AG09309 (cell line): ENCODE results near the gene WDR70.
"Not testable (repeated sequence)": the region's sequence is repeated elsewhere in the genome, so short reads cannot be mapped to it uniquely, and the experiment has no call there.

Experiments
- DNase-seq: peaks from one replicate; pipeline ENCODE4 v3.0.0-alpha.2; 2010; ENCODE audit warnings: low read depth
- H3K4me3 ChIP-seq: 2 replicates; pipeline ENCODE4 v1.5.1; 2011; ENCODE audit warnings: mild to moderate bottlenecking, low read depth, low read length, moderate library complexity; ENCODE audit not compliant: control insufficient read depth
- TF ChIP-seq, protein P1 (sequence below): IDR thresholded peaks from 2 replicates; pipeline ENCODE4 v1.5.1; 2011; ENCODE audit warnings: mild to moderate bottlenecking, low read depth, low read length, inconsistent platforms; ENCODE audit not compliant: insufficient read depth, control insufficient read depth; ENCODE audit errors: missing control alignments

WDR70 gene

DNA sequence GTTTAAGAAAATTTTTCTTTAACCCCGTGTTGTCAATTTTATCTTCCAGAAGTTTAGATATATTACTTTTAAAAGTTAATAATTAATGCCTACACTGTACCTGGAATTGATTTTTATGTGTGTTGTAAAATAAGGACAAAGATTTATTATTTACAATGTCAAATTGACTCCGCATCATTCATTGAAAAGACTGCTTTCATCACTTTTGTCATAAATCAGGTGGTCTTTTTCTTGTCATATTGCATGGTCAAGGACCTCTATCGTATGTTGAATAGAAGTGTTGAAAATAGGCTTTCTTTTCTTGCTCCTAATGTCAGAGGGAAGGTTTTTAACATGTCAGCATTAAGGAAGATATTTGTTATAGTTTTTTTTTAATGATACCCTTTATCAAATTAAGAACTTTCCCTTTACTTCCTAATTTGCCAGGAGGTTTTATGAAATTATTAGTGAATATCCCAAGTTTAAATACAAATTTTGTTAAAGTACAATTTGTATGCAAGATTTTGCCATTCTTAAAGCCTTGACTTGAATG lies 92.6 kb downstream of the WDR70 start:
- TF ChIP-seq, protein P1, sequence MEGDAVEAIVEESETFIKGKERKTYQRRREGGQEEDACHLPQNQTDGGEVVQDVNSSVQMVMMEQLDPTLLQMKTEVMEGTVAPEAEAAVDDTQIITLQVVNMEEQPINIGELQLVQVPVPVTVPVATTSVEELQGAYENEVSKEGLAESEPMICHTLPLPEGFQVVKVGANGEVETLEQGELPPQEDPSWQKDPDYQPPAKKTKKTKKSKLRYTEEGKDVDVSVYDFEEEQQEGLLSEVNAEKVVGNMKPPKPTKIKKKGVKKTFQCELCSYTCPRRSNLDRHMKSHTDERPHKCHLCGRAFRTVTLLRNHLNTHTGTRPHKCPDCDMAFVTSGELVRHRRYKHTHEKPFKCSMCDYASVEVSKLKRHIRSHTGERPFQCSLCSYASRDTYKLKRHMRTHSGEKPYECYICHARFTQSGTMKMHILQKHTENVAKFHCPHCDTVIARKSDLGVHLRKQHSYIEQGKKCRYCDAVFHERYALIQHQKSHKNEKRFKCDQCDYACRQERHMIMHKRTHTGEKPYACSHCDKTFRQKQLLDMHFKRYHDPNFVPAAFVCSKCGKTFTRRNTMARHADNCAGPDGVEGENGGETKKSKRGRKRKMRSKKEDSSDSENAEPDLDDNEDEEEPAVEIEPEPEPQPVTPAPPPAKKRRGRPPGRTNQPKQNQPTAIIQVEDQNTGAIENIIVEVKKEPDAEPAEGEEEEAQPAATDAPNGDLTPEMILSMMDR = no peak
- no peak overlapping the region for H3K4me3 ChIP-seq
- DNase-seq = no peak

DNA sequence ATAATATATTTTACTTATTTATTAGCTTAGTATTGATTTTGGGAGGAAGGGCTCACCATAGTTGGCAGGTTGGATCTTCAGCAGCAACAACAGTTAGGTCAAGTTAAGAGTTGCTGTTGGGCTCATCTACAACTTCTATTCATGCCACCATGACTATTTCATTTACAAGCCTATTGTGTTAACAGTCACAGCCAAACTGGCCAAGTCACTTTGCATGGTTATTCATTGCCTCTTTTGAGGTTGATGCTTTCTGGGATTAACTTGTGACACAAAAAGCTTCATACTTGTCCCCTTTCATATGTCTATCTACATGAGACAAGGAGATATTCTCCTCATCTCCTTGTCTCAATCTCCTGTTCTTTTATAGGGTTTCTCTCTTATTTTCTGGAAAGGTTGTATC lies 98.3 kb downstream of the WDR70 start:
- no peak for DNase-seq
- H3K4me3 ChIP-seq = no peak overlapping the region
- TF ChIP-seq, protein P1 = no peak

DNA sequence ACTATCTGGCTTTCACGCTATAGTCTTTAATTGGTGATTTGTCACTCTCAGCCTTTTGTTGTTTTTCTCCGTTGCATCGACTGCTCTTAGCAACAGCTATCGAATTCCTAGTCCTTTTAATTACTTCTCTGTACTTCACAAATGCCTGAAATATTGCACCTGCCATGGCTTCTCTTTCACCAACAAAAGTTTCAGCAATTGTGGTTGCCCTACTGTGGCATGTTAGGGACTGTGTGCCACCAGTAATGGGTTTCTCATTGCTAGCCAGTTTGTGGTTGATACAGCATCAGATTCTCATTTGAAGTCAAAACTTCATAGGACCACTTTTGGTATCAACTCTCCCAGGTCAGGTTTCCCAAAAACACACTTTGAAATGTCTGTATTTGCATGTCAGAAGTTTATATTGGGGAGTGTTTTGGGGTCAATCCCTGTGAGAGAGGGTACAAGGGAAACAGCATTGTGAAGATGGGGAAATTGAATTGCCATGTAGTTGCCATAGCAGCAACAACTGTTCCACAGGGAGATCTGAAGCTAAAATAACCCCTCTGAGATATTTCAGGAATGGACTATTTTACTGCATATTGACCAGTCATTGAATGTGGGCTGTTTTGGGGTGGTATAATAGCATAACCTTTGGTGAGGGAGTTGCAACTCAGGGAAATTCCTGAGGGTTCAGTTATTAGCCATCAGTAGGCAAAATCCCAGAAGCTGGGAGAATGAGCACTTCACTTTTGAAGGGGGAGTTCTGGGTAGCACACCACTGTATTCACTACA lies 99.2 kb downstream of the WDR70 start:
- TF ChIP-seq, protein P1 = no peak
- no peak overlapping the region for H3K4me3 ChIP-seq
- DNase-seq = no peak

DNA sequence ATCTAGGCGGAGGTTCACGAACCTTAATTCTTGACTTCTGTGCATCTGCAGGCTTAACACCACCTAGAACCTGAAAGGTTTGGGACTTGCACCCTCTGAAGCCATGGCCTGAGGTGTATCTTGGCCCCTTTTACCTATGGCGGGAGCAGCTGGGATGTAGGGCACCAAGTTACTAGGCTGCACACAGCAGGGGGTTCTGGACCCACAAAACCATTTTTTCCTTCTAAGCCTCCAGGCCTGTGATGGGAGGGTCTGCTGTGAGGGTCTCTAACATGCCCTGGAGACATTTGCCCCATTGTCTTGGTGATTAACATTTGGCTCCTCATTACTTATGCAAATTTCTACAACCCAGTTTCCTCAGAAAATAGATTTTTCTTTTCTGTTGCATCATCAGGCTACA lies 102.3 kb downstream of the WDR70 start:
- H3K4me3 ChIP-seq, DNase-seq: not testable (repeated sequence)

DNA sequence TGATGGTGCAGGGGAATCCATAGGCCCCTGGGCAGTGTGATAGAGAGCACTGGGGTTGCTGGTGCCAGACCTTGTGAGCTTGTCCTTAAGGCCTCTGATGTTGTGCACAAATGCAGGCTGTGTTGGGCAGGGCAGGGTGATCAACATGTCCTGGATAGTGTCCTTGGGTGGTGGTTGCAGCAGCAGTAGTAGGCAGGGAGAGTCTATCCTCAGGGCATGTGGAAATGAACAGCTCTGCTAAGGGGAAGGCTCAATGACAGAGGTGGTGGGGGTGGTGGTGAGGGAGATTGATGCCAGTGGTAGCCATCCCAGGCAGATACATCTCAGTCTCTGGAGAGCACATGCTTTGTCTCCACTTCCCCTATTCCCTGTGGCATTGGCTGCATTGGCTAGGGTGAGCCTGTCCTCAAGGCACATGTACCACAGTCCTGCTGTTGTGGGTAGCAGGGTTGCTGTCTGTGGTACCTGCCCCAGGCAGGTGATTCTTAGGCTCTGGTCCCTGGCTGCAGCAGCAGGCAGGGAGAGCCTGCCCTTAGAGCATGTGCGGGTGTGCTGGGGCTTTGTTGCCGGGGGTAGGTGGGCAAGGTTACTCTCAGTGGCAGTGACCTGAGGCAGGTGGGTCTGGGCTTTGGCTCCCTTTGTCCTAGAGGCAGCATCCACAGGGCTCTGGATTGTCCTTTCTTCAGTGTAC lies 111.1 kb downstream of the WDR70 start:
- TF ChIP-seq, protein P1 = no peak
- no peak overlapping the region for H3K4me3 ChIP-seq

DNA sequence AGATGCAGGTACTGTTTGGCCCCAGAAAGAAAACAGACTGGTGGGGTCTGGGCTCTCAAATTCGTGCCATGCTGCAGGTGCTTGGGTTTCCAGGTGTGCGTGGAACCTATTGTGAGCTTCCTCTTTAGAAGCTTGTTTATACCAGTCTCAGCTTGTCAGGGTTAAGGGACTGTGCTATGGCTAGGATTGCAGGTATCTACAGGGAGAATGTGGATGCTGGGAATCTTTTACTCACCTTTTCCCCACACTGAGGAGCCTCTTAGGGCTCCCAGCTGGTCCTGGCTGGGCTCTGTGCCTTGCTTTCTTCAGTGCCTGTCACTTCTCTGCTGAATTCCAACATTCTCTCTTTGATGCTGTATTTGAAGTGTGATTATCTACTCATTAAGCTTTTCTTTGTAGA lies 111.8 kb downstream of the WDR70 start:
- H3K4me3 ChIP-seq = no peak overlapping the region
- no peak for DNase-seq
- TF ChIP-seq, protein P1 = no peak

More for the DNA sequence above, 111.1 kb downstream of the WDR70 start:
- DNase-seq = no peak
